ENCODE data around the gene ODC1.

- TF ChIP-seq MAX (IDR thresholded peaks at IDR 0.05) = no peak
- no peak for TF ChIP-seq NFIC (IDR thresholded peaks at IDR 0.05)
- TF ChIP-seq EP300 (IDR thresholded peaks at IDR 0.05; ENCODE audit: borderline replicate concordance) = no peak
- no peak for TF ChIP-seq YY1 (IDR thresholded peaks at IDR 0.05; ENCODE audit: low read depth)
- TF ChIP-seq RAD21 (IDR thresholded peaks at IDR 0.05; ENCODE audit: low read depth) = no peak
- no peak for TF ChIP-seq ZBTB7A (IDR thresholded peaks at IDR 0.05; ENCODE audit: low read depth)
- TF ChIP-seq TEAD4 (IDR thresholded peaks at IDR 0.05) = no peak
- no peak for TF ChIP-seq REST (IDR thresholded peaks at IDR 0.05; ENCODE audit: low read depth)
- TF ChIP-seq CEBPB (IDR thresholded peaks at IDR 0.05) = no peak
- no peak for TF ChIP-seq EGR1 (IDR thresholded peaks at IDR 0.05)
- no peak for TF ChIP-seq FOXM1 (IDR thresholded peaks at IDR 0.05; ENCODE audit: borderline replicate concordance, low read depth)
- TF ChIP-seq CREB1 (IDR thresholded peaks at IDR 0.05; ENCODE audit: low read depth) = no peak
- no peak for TF ChIP-seq TAF1 (IDR thresholded peaks at IDR 0.05; ENCODE audit: low read depth)
- no peak for TF ChIP-seq TCF12 (IDR thresholded peaks at IDR 0.05; ENCODE audit: low read depth)
These were observed 28.4 kb downstream of the ODC1 start for GRCh38 chr2:10419553-10420257.

All from Ishikawa (cell line).